GM12892 (cell line): ENCODE measurements around the gene HS3ST5.
"Not testable (repeated sequence)": the region's sequence is repeated elsewhere in the genome, so short reads cannot be mapped to it uniquely, and the experiment has no call there.

Experiments
- DNase-seq: peaks from one replicate; pipeline ENCODE4 v3.0.0; 2011; ENCODE audit not compliant: insufficient read length
- FAIRE-seq: peaks from 2 replicates; lab custom pipeline; 2011; peaks lifted over from hg19 to GRCh38; lab: Jason Lieb, UNC
- POLR2A ChIP-seq: IDR thresholded peaks from 2 replicates; pipeline ENCODE4 v1.6.1; 2011; ENCODE audit warnings: low read depth, low read length, control low read depth
- POLR2AphosphoS5 ChIP-seq: IDR thresholded peaks from 2 replicates; pipeline ENCODE4 v1.6.1; 2011; ENCODE audit warnings: low read depth, low read length, control low read depth
- TAF1 ChIP-seq: IDR thresholded peaks from 2 replicates; pipeline ENCODE4 v1.6.1; 2011; ENCODE audit warnings: low read depth, mild to moderate bottlenecking, control low read depth, low read length, borderline replicate concordance

HS3ST5 gene

DNA sequence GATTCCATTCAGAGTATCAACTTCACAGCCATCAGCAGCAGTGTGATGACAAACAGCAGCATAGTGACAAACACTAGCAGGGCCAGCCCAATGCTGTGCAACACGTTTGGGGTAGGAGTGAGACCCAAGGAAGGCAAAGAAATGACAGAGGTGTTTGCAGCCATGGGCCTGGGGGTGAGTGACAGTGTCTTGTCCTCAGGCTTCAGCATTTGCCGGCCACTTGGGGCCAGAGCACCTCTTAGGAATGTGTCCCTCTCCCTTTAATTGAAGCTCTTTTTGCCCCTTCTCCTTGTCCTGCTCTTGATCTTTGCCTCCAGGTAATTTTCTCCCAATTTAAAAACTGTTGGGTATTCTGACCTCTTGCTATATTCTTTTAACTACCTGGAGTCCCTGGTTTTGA, 84.4 kb downstream of the HS3ST5 start:
- TF ChIP-seq POLR2A (no peak), TAF1 (no peak), POLR2AphosphoS5 (no peak)
- FAIRE-seq (no peak), DNase-seq (no peak)

DNA sequence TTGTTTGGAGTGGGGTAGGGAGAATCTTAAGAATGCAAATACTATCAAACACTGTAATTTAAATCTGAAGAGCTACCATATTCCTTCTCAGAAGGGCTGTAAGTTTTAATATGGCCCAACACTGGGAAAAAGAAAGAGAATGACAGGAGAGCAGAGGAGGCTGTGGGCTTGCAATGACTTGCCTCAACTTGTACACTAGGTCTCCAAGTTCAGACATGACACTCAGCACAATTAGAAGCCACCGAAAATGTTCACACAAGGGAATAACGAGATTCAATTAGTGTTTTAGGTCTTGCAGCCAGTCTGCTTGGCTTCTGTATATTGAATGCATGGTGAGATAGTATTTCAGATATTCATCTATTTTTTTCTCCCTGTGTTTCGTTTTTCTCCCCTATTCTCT, 89.4 kb downstream of the HS3ST5 start:
- no peak for DNase-seq
- TF ChIP-seq POLR2A (no peak), POLR2AphosphoS5 (no peak), TAF1 (no peak)
- no peak for FAIRE-seq

DNA sequence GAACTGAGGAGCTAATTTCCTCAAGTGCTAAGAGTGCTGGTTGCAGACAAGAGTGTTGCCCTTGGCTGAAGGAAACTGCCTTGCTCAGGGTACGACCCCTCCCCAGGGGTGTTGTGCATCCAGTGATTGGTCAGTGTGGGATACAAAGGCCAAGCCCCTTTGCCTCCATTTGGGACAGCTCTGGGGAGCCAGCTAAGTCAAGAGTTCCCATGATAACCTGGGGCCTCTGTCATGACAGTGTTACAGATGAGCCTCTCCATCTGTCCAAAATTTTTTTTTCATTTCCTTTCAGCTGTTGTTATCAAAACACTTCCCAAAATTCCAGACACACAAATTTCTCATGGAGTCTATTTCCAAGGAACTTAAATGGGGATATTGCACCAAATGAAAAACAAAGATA, 93.3 kb downstream of the HS3ST5 start:
- DNase-seq = no peak
- no peak for FAIRE-seq

DNA sequence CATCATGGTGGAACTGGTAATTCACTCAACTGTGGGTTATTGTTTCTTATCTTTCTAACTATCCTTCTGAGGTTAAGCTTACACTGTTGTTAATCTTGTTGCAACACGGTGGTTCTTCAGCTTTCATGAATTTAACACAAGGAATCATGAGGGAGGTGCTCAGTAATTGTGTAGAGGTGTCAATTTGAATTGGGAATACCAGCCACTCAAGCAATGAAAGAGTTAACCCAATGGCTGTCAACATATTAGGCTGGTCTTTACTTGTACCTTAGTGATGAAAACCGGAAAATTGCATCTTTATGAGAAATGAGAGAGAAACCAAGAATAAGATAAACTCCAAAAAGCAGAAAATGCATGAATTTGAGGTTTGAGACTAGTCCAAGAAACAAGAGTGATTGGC, 95.7 kb downstream of the HS3ST5 start:
- DNase-seq = no peak
- TF ChIP-seq POLR2A = no peak
- TF ChIP-seq TAF1 = no peak
- no peak for TF ChIP-seq POLR2AphosphoS5
- no peak for FAIRE-seq

More for the DNA sequence above, 93.3 kb downstream of the HS3ST5 start:
- TF ChIP-seq POLR2A = no peak
- TF ChIP-seq TAF1 = no peak
- TF ChIP-seq POLR2AphosphoS5 = no peak

DNA sequence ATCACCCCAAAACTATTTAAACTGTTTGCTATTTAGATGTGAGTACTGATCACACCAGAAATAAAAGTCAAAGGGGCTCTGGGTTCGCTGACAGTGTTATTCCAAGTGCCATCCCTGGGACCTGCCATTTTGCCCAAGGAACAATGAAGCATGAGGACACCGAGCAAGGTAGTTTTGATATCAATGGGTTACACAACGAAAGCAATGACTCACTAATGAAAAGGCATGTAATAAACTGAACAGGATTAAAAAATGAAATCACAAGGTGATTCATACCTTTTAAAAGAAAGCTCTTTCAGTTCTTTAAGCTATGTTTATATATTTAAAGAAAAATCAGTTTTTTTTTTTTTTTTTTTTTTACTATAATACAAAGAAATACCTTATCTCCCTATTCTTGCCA, 102.0 kb downstream of the HS3ST5 start:
- DNase-seq (no peak), FAIRE-seq (no peak)
- TF ChIP-seq POLR2AphosphoS5 = no peak
- TF ChIP-seq TAF1 = no peak
- no peak for TF ChIP-seq POLR2A

DNA sequence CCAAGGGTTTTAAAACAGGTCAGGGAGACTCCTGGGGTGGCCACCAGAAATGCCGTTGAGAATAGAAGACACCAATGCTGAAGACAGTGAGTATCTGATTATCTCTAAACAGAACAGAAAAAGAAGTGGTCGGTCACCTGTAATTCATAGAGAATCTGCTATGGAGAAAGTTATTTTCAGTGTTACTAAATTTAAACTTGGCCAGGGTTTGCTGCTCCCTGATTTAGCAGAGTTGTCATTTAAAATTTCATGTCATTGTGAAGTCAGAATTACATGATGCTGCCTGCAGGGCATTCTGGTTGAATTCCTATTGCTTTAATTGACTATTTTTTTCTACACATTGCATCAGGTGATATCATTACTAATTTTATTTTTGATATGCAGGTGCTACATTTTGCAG, 114.1 kb downstream of the HS3ST5 start:
- DNase-seq = no peak
- FAIRE-seq = no peak
- TF ChIP-seq POLR2AphosphoS5 = no peak
- TF ChIP-seq POLR2A = no peak
- no peak for TF ChIP-seq TAF1

DNA sequence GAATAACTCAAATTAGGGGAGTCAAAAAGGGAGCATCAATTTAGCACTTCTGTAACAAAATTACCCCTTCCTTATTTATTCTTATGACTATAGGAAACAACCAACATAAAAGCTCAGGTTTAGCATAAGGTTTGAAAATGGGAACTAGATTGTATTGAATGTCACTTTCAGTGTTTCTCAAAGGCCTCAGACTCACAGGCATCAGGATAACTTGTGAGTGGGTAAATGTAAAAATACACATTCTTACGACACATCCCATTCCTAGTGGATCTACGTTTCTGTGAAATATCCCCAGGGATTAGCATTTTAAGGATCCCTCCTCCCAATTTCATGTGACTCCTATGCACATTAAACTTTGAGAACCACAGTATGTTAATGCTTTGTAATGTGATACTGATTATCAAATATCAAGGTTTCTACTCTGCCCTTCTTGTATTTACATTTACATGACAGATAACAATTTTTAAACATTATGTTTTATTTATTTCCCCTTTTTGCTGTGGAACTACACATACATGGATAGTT, 114.8 kb downstream of the HS3ST5 start:
- DNase-seq (no peak), FAIRE-seq (no peak)
- TF ChIP-seq POLR2A = no peak
- TF ChIP-seq POLR2AphosphoS5 = no peak
- no peak for TF ChIP-seq TAF1

DNA sequence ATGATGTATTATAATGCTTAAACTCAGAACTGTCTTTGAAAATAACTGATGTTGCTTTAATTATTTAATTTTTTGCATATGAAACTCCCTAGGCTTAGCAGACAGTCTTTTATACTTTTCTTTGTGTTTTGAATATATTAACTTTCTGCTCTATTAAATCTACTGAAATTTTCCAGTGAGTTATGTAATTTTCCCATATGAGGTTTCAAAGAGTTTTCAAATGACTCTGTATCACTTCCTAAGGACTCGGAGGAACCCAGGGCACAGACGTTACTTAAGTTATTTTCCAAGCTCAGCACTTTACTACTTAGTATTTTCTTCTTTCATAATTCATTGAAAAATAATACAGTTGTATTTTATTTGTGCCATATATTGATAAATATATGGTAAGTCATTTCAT, 122.6 kb downstream of the HS3ST5 start:
- DNase-seq (no peak), FAIRE-seq (no peak)
- no peak for TF ChIP-seq TAF1
- TF ChIP-seq POLR2AphosphoS5 = no peak
- no peak for TF ChIP-seq POLR2A

DNA sequence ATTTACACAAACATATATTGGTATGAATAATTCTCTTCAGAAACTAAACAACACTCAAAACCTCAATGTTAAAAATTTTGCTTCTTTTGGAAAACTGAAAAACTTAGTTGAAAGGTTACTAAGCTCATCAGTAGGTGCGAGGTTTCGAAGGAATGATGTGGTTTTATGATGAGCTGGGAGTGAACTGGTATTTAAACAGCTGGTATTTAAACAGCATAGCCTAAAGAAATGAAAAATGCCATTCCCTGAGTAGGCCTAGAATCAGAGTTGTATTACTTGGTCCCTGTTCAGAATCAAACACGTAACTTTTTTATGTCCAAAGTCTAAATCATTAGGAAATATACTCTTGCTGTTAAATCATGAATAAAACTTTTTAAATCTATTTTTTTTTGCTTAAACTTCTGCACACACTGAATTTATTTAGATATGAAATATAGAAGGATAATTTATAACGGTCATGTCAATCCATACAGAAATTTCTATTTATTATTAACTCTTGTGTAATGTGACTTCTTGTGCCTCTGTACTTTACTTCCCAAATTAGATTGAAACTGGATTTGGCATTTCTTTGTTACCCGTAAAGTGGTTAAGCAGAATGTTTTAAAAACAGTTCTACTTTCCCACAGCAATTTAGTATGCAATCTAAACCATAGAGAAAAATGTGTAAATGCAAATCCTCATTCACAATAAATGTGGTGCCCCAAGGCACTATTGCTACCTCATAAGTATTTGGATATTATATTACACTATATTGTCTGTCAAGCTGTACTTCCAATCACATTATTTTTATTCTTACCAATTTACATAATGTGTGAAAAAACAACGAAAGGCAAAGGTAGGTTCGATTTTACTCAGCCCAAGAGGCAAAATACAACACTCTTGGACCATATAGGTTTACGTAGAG, 124.1 kb downstream of the HS3ST5 start:
- TF ChIP-seq POLR2A (no peak), TAF1 (no peak), POLR2AphosphoS5 (no peak)
- no peak for FAIRE-seq
- DNase-seq = no peak

DNA sequence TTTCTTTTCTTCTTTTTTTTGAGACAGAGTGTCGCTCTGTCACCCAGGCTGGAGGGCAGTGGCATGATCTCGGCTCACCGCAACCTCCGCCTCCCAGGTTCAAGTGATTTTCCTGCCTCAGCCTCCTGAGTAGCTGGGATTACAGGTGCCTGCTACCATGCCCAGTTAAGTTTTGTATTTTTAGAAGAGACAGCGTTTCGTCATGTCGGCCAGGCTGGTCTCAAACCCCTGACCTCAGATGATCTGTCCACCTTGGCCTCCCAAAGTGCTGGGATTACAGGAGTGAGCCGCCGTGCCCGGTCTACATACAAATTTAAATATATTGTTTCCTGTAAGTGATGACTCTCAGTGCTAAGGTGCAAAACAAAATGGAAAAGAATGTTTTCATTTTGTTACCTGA, 124.8 kb downstream of the HS3ST5 start:
- not testable (repeated sequence) for FAIRE-seq, DNase-seq

DNA sequence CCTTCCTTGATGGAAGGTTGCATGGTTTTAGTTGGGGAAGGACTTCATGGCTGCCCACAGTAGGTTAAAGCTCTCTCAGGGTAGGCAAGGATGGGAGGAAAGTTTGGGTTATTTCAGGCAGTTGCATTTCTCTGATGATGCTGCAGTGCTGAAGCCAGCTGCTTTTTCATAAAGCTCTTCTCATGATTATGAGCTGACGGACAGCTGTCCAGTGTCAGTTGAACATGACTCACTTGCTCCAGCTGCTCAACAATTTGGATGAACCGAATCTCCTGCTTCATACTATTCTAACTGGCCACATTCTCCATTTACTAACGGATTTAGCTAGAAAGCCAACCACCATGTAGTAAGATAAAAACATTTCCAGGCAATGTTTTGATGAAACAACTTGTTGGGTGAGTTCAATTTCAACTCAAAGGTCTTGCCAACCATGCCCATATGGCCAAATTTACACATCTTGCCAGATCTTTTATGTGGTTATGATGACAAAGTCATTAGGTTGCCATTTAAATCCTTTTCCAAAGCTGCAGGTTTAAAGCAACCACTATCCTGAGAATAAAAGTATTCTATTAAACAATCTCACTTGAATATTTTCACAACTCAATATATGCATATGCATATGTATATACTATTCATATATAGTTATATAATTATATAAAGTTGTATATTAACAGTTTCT, 125.9 kb downstream of the HS3ST5 start:
- DNase-seq = no peak
- TF ChIP-seq POLR2AphosphoS5 = no peak
- TF ChIP-seq TAF1 = no peak
- no peak for TF ChIP-seq POLR2A
- no peak for FAIRE-seq

DNA sequence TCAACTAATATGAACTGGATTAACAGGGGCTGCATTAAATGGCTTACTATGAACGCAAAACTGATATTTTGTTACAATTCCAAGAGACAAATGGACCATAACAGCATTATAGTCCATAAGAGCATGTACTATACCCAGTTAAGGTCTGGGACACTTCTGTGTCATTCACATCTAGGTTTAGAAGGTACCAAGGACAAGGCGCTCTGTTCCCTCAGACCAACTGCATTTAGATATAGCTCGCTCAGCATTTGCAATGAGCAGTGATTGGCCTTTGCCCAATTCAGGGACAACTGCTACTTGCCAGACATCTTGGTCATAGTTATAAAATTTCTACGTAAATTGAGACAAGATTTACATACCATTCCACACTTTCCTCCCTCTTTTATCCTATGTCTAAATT, 132.4 kb downstream of the HS3ST5 start:
- DNase-seq = no peak
- FAIRE-seq = no peak
- no peak for TF ChIP-seq POLR2AphosphoS5
- TF ChIP-seq POLR2A = no peak
- TF ChIP-seq TAF1 = no peak
